NT2/D1 (cell line): ENCODE data around the gene SLC9A9.
"Not testable (repeated sequence)": the region's sequence is repeated elsewhere in the genome, so short reads cannot be mapped to it uniquely, and the experiment has no call there.

ENCODE experiments used
- YY1 ChIP-seq: IDR thresholded peaks from 2 replicates; pipeline ENCODE4 v1.6.1; 2011; ENCODE audit not compliant: insufficient read length, insufficient read depth
- ZNF274 ChIP-seq: IDR thresholded peaks from 2 replicates; pipeline ENCODE4 v1.6.1; 2011; ENCODE audit warnings: mild to moderate bottlenecking, low read depth, low read length

- not testable (repeated sequence) for TF ChIP-seq YY1, ZNF274
These were observed 152.9 kb downstream of the SLC9A9 start for GRCh38 chr3:143695333-143695732.
